Psoas muscle (tissue), 8 donors: ENCODE results near the gene TRMT2A. TPM values are rescaled to one million over a fixed set of nuclear protein-coding genes. Genes with fewer than 3 reads are reported as not detected.

Experiments
- ATAC-seq, 4 donors: fragments of 200-7000 bp; cut with Tn5 transposase; one replicate each; pipeline ENCODE4 v1.9.1; 2020; ENCODE audit warnings: moderate library complexity in 3 of 4, mild to moderate bottlenecking in 2 of 4
- DNase-seq, 2 donors: peaks; one replicate each; pipeline ENCODE4 v3.0.0-alpha.2; 2020
- H3K27ac ChIP-seq: fragments of 200-600 bp; one replicate; pipeline ENCODE4 v1.8.0; 2022
- H3K27me3 ChIP-seq, 3 donors: fragments of 200-600 bp in 1 of 3; one replicate each; pipeline versions ENCODE4 v1.6.1 to v1.8.0; 2013 to 2022; ENCODE audit warnings: low read length in 2 of 3, mild to moderate bottlenecking in 2 of 3, moderate library complexity in 1 of 3; ENCODE audit not compliant: insufficient read depth in 3 of 3
- H3K36me3 ChIP-seq, 2 donors: fragments of 200-600 bp in 1 of 2; one replicate each; pipeline versions ENCODE4 v1.6.1 to v1.8.0; 2013 to 2022; ENCODE audit warnings: low read depth in 1 of 2, mild to moderate bottlenecking in 1 of 2, moderate library complexity in 1 of 2; ENCODE audit not compliant: insufficient read depth in 1 of 2
- H3K4me1 ChIP-seq: fragments of 200-600 bp; one replicate; pipeline ENCODE4 v1.8.0; 2022
- H3K4me3 ChIP-seq: fragments of 200-600 bp; one replicate; pipeline ENCODE4 v1.8.0; 2022; ENCODE audit warnings: mild to moderate bottlenecking
- H3K9me3 ChIP-seq: fragments of 200-600 bp; one replicate; pipeline ENCODE4 v1.8.0; 2022
- WGBS, 3 donors: extraction: QIAGEN DNeasy Blood & Tissue Kit; methylation state at CpG; one replicate each; pipeline versions ENCODE4 v1.1.6 to v1.1.7; 2013; 5-methylcytosine and 5-hydroxymethylcytosine counted together
- intact Hi-C, 2 donors: fragments of 100-400 bp; cut with DNase I; formaldehyde crosslinking; loops; one replicate each; pipeline versions ENCODE4 v1.11.0 to v1.14.2; 2022
- polyA plus RNA-seq, 3 donors: library from polyadenylated mRNA; stranded (reverse); fragments of 200-250 nt; gene quantifications; one replicate each; pipeline ENCODE4 v1.2.3, GENCODE V29; 2013
- total RNA-seq, 4 donors: library from RNA; stranded (reverse); fragmentation: NEBNext Ultra II Directional in 2 of 4; extraction: Animal tissue kit (Norgen Biotek cat#: 25700) in 2 of 4; gene quantifications; one replicate each; pipeline versions ENCODE4 v1.2.1 to v1.2.4, GENCODE V29; 2021 to 2023
- TF ChIP-seq, protein P1 (sequence below): fragments of 200-600 bp; IDR thresholded peaks from one replicate; pipeline ENCODE4 v1.8.0; 2022; ENCODE audit warnings: antibody characterized with exemption
- donor health status: healthy with polysubstance abuse.
- donor health status: DM: no; HTN: no; CAD: no; lungs with moderate emphysema.
- donor health status: Bipolar disorder and iron deficiency.
- donor health status: healthy.
- donor health status: DM: yes; HTN: yes; CAD: no.
- donor health status: DM: no; HTN: no; CAD: no.
- donor health status: DM: no; HTN: no; CAD: no.
- donor health status: DM: yes; HTN: yes; CAD: no.

Gene TRMT2A
- total and polyA plus RNA-seq, 7 donors, result 20.5 to 34.1 (median 26.7) TPM

DNA sequence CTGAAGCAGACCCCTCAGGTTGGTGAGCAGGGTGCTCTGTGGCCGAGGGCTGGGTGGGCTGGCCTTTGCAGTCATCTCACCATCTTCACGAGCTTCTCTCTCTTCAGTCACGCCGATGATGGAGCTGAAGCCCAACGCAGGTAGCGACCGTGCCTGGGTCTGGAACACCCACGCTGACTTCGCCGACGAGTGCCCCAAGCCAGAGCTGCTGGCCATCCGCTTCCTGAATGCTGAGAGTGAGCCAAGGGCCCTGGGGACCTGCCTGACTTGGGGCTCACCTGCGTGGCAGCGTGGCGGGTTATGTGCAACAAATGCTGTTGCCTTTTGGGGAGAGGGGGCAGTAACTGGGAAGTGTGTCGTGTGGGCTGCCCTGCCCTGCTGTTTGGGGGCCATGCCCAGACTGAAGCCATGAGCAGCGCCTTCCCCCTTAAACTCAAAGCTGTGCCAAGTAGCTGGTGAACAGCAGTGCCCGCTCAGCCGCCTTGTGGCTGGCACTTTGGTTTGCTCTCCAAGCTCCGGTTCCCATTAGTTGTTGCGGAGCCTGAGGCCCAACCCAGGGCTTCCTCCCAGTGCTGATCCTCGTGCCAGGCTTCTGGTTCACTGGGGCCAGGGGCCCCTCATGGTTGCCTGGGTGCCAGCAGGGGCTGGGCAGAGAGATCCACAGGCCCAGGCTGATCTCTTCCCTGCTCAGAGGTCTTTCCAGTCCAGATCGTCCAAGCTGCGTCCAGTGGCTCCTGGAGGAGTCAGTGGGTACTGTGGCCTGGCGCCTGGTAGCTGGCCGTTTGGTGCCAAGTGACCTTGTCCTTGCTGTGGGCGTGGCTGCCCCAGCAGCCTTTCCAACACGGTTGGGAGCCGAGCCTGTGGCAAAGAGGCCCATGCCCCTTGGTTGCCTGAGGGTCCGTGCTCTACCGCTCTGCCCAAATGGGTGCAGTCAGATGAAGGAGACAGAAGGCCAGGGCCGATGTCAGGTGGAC lies 8.5 kb upstream of the TRMT2A start:
- H3K36me3 ChIP-seq, result peaks cover 0 to 59% of the 10 kb centered on the region in 2 donors
- DNase-seq (no peak), ATAC-seq (peak in 3 of 4 donors; percentile 21 to 35 (median 35))
- intact Hi-C loops, result loop anchor here in 1 of 2 donors (5.0 kb wide), 1 partner anchor 153 kb away; no protein-coding TSS in a partner anchor
- no peak overlapping the region for H3K27ac ChIP-seq
- TF ChIP-seq, protein P1, sequence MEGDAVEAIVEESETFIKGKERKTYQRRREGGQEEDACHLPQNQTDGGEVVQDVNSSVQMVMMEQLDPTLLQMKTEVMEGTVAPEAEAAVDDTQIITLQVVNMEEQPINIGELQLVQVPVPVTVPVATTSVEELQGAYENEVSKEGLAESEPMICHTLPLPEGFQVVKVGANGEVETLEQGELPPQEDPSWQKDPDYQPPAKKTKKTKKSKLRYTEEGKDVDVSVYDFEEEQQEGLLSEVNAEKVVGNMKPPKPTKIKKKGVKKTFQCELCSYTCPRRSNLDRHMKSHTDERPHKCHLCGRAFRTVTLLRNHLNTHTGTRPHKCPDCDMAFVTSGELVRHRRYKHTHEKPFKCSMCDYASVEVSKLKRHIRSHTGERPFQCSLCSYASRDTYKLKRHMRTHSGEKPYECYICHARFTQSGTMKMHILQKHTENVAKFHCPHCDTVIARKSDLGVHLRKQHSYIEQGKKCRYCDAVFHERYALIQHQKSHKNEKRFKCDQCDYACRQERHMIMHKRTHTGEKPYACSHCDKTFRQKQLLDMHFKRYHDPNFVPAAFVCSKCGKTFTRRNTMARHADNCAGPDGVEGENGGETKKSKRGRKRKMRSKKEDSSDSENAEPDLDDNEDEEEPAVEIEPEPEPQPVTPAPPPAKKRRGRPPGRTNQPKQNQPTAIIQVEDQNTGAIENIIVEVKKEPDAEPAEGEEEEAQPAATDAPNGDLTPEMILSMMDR, result no peak
- WGBS, 3 donors, result 70 to 78% (median 72%) methylated on average over 32 of the region's 32 CpGs
- H3K4me3 ChIP-seq, result no peak overlapping the region
- H3K27me3 ChIP-seq, result no peaks in the 10 kb centered on the region
- no peaks in the 10 kb centered on the region for H3K9me3 ChIP-seq
- H3K4me1 ChIP-seq, result peaks cover under 1% of the 10 kb centered on the region

DNA sequence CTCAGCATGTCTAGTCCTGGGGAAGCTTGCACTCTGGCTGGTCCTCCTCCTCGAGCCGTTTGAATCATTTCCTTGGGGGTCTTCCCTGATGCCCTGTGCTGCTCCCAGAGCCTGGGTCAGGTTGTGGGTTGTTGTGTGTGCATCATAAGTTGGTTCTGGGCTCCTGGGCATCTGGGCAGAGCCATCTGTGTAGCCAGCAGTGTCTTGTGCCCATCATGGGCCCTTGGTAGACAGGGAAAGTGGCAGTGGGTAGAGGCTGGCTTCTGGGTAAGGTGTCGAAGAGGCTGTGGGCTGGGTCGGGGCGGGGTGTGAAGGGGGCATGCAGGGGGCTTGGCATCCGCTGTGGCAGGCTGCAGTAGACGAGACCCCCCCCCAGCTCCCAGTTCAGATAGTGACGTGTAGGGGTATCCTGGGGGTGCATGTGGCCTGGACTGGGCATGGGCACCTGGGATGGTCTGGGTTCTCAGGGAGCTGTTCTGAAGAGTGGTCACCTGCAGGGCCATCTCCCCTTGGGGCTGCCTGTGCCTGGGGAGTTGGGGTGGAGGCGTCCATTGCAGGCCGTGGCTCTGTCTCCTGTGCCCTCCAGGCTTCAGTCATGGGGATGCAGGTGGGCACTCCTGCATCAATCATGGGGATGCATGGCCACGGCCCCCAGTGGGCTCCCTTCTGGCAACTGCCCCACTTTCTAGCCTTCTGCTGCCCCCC lies 7.2 kb upstream of the TRMT2A start:
- no peak overlapping the region for H3K4me3 ChIP-seq
- ATAC-seq (no peak), DNase-seq (no peak)
- intact Hi-C loops, result no loop called here
- H3K36me3 ChIP-seq, result peaks cover 0 to 71% of the 10 kb centered on the region in 2 donors
- TF ChIP-seq, protein P1, result no peak
- 88 to 94% (median 90%) methylated on average over 10 to 11 of the region's 11 CpGs for WGBS, 3 donors
- no peaks in the 10 kb centered on the region for H3K27me3 ChIP-seq
- no peak overlapping the region for H3K27ac ChIP-seq
- no peaks in the 10 kb centered on the region for H3K9me3 ChIP-seq
- H3K4me1 ChIP-seq, result peaks cover 4% of the 10 kb centered on the region

DNA sequence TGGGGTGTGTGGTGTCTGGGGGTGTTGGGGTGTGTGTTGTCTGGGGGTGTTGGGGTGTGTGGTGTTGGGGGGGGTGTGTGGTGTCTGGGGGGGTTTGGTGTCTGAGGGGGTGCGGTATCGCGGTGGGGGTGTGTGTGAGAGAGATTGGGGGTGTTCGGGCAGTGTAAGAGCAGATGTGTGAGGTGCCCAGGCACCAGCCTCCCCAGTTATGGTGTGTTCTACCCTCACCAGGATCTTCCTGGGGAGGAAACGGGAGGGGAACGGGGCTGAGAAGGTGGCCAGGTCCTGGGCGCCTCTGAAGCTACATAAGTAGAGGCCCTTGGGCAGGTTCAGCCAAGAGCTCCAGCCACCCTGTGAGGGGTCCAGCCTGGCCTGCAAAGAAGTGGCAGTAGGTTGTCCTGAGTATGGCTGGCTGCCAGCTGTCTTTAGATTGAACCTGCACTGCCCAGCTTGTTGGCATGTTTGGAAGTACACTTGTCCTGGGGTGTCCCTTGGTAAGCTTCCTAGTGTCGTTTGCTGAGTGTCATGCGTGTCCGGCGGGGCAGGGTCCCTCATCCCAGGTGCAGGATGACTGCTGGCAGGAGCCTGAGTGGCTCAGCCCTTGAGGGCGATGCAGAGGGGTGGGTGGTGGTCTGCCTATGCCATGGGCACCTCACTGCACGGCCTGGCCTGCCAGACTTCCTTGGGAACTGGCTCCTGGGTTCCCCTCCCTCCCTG lies 6.5 kb upstream of the TRMT2A start:
- no peak overlapping the region for H3K27ac ChIP-seq
- H3K9me3 ChIP-seq, result no peaks in the 10 kb centered on the region
- DNase-seq (no peak), ATAC-seq (no peak)
- peaks cover 11% of the 10 kb centered on the region for H3K4me1 ChIP-seq
- TF ChIP-seq, protein P1, result no peak
- WGBS, 3 donors, result 91 to 93% (median 92%) methylated on average over 10 to 13 of the region's 13 CpGs
- peaks cover 0 to 74% of the 10 kb centered on the region in 2 donors for H3K36me3 ChIP-seq
- H3K4me3 ChIP-seq, result no peak overlapping the region
- intact Hi-C loops, result no loop called here
- H3K27me3 ChIP-seq, result no peaks in the 10 kb centered on the region

DNA sequence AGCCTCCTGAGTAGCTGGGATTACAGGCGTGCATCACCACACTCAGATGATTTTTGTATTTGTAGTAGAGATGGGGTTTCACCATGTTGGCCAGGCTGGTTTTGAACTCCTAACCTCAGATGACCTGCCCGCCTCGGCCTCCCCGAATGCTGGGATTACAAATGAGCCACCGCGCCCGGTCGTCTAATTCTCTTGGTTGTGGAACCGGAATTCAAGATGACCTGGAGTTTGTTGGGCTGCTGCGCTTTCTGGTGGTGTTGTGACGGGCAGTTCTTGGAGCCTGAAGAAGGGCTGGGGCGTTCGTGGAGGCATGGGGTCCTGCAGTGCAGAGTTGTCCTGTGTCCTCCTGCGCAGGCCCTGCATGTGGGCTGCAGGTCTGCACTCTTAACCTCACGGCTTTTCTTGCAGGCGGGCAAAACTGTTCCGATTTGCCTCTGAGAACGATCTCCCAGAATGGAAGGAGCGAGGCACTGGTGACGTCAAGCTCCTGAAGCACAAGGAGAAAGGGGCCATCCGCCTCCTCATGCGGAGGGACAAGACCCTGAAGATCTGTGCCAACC lies 4.9 kb upstream of the TRMT2A start:
- peaks cover 16% of the 10 kb centered on the region for H3K4me1 ChIP-seq
- H3K4me3 ChIP-seq, result no peak overlapping the region
- H3K9me3 ChIP-seq, result no peaks in the 10 kb centered on the region
- no peak overlapping the region for H3K27ac ChIP-seq
- H3K36me3 ChIP-seq, result peaks cover 0 to 62% of the 10 kb centered on the region in 2 donors
- no peaks in the 10 kb centered on the region for H3K27me3 ChIP-seq
- ATAC-seq (no peak), DNase-seq (peak in 1 of 2 donors; percentile 22)
- WGBS, 3 donors, result 91 to 95% (median 91%) methylated on average over 22 of the region's 22 CpGs
- TF ChIP-seq, protein P1, result no peak
- intact Hi-C loops, result no loop called here
